Neural crest cell (in vitro differentiated cells): ENCODE results near the gene NHERF2. TPM values are rescaled to one million over a fixed set of nuclear protein-coding genes. Genes with fewer than 3 reads are reported as not detected.

Experiments
- DNase-seq: peaks from one replicate; pipeline ENCODE4 v3.0.0; 2021; ENCODE audit warnings: low read depth, mixed read lengths, low spot score
- H3K27ac Mint-ChIP-seq: one replicate; pipeline ENCODE4 v1.8.0; 2021; ENCODE audit warnings: mild to moderate bottlenecking, mixed read lengths; ENCODE audit not compliant: unreplicated experiment
- H3K27me3 Mint-ChIP-seq: 2 replicates; pipeline ENCODE4 v1.8.0; 2021; ENCODE audit warnings: low read depth, mild to moderate bottlenecking, mixed read lengths
- H3K36me3 Mint-ChIP-seq: 2 replicates; pipeline ENCODE4 v1.8.0; 2021; ENCODE audit warnings: low read depth, mild to moderate bottlenecking, mixed read lengths
- H3K4me1 Mint-ChIP-seq: 2 replicates; pipeline ENCODE4 v1.8.0; 2021; ENCODE audit warnings: mixed read lengths
- H3K4me3 Mint-ChIP-seq: one replicate; pipeline ENCODE4 v1.8.0; 2021; ENCODE audit warnings: mild to moderate bottlenecking, mixed read lengths
- H3K9me3 Mint-ChIP-seq: 2 replicates; pipeline ENCODE4 v1.8.0; 2021; ENCODE audit warnings: mixed read lengths
- CTCF ChIP-seq: fragments of 200-600 bp; sonication (generic); conservative IDR thresholded peaks from 2 replicates; pipeline ENCODE4 v1.5.0; 2021; ENCODE audit warnings: antibody characterized with exemption, mild to moderate bottlenecking
- total RNA-seq: library from RNA; stranded (reverse); gene quantifications from 2 replicates; pipeline ENCODE4 v1.2.1, GENCODE V29; 2021

Gene NHERF2
- total RNA-seq, 1 donor from 2014 or later: 8.1 TPM

DNA sequence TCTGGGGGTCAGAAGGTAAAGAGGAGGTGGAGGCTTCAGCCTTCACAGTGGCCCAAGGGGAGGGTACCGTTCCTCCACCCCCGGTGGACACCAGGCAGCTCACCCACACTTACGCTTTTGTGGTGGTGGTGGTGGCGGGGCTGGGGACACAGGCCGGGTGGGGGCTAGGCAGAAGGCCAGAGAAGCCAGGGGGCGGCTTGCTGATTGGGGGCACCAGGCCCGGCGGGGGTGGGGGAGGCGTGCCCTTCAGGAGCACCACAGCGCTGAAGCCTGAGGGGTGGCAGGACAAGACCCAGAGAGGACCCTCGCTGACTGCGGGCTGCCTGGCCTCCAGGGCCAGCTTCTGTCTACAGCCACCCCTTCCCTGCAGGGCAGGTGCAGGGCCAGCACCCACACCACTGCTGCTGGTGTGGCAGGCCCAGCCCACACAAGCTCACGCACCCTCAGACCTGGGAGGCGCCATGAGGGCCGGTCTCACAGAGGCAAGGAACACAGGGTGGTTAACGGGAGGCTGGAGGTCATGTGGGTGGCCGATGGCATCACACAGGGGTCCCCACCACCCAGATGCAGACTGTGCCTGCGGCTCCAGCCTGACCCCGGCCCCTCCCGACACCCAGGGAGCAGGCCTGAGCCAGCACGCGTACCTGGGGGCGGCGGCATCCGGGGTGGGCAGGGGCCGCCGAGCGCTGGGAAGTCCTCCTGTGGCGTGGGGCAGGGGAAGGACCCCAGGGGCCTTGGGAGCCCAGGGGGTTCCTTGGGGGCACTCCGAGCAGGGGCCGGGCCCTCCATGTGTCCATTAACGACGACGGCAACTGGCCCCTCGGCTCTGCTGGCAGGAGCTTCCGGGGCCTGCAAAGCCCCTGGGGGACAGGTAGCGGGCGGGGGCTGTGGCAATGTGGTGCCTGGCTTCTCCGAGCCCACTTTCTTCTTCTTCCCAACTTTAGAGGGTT is 27.6 kb upstream of the NHERF2 start:
- H3K4me1 Mint-ChIP-seq: no peaks in the 10 kb centered on the region
- H3K4me3 Mint-ChIP-seq: no peak overlapping the region
- TF ChIP-seq CTCF: no peak
- H3K36me3 Mint-ChIP-seq: peaks cover 7% of the 10 kb centered on the region
- H3K9me3 Mint-ChIP-seq: no peaks in the 10 kb centered on the region
- H3K27ac Mint-ChIP-seq: no peak overlapping the region
- peaks cover 10% of the 10 kb centered on the region for H3K27me3 Mint-ChIP-seq
- DNase-seq: no peak

DNA sequence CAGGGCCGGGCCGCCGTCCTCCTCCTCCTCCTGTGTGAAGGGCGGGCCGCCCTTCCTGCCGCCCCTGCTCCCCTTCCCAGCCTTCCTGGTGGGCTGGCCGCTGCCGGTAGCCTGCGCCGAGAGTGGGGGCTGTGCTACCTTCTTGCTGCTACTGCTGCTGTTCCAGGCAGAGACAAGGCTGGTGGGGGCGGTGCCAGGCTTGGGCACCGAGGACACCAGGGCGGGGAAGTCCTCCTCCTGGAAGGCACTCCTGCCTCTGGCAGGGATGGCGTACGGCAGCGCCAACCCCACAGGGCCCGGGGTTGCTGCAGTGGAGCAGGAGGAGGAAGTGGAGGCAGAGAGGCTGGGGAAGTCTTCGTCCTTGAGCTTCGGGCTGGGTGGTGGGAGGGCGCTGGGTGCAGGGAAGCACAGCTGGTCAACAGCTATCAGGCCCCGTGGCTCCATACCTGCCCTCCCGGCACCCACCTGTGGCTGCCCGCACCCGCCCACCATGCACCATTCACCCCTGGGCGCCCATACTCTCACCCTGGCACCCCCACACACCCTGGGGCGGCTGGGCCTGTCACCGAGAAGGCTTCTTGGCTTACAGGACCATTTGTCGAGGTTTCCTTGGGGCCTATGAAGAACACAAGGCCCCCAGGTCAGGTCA is 26.7 kb upstream of the NHERF2 start:
- H3K36me3 Mint-ChIP-seq: peaks cover 7% of the 10 kb centered on the region
- TF ChIP-seq CTCF: no peak
- peaks cover 9% of the 10 kb centered on the region for H3K27me3 Mint-ChIP-seq
- H3K4me1 Mint-ChIP-seq: no peaks in the 10 kb centered on the region
- H3K9me3 Mint-ChIP-seq: no peaks in the 10 kb centered on the region
- no peak overlapping the region for H3K27ac Mint-ChIP-seq
- no peak overlapping the region for H3K4me3 Mint-ChIP-seq
- no peak for DNase-seq

DNA sequence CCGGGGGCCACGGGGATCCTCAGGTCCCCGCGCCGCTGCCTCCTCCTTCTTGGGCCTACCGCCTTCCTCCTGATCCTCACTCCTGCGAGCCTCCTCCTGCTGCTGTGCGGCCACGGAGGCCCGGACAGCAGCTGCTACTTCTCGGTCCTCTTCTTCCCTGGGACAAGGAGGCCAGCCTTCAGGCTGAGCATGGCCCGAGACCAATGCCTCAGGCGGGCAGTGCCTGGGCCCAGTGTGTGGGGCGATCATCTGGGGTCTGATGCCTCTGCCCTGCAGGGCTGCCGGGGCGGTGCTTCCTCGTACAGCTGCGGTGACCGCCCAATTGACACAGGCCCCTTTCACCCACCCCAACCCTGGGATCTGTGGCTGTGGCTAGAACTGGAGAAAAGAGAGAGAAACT is 25.7 kb upstream of the NHERF2 start:
- DNase-seq: no peak
- H3K4me3 Mint-ChIP-seq: no peak overlapping the region
- H3K27ac Mint-ChIP-seq: no peak overlapping the region
- TF ChIP-seq CTCF: no peak
- no peaks in the 10 kb centered on the region for H3K9me3 Mint-ChIP-seq
- peaks cover 2% of the 10 kb centered on the region for H3K36me3 Mint-ChIP-seq
- peaks cover 2% of the 10 kb centered on the region for H3K4me1 Mint-ChIP-seq
- peaks cover 2% of the 10 kb centered on the region for H3K27me3 Mint-ChIP-seq

DNA sequence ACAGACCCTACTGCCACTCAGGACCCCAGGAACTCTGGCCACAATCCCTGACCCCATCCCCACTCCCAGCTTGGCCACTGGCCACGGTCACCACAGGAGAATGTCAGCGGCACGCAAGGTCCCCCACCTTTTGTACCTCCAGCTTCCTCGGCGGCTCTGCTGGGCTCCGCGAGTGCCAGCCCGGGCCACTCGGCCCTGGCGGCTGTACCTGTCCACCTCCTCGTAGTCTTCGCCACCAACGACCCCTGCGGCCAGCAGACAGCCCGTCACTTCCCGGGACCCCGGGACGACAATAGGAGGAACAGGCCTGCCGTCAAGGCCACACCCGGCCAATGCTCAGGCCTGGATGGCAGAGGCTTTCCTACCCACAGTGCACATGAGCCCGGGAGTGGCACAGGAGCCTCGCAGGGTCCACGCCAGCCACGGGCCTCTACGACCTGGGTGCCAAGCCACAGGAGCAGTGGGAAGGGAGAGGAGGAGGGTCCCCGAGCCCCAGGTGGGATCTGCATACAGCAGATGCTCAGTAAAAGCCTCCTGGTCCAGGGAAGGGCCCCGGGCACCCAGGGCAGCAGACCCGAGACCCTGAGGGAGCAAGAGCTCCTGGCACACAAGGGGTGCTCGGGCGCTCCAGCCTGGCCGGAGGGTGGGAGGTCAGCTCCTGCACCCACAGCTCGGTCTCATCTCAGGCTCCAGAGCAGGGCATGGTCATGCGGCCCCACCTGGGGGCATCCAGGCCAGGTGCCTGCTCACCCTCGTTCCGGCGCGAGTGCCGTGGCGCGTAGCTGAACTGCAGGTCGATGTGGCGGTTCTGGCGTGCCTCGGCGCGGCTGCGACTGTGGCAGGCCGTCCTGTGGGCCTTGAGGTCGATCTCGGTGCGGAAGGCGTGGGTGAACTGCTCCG is 25.0 kb upstream of the NHERF2 start:
- Mint-ChIP-seq H3K4me3 (no peak overlapping the region), H3K27me3 (no peaks in the 10 kb centered on the region), H3K4me1 (peaks cover 4% of the 10 kb centered on the region), H3K27ac (no peak overlapping the region), H3K9me3 (no peaks in the 10 kb centered on the region), H3K36me3 (peaks cover 2% of the 10 kb centered on the region)
- no peak for TF ChIP-seq CTCF
- DNase-seq: no peak

DNA sequence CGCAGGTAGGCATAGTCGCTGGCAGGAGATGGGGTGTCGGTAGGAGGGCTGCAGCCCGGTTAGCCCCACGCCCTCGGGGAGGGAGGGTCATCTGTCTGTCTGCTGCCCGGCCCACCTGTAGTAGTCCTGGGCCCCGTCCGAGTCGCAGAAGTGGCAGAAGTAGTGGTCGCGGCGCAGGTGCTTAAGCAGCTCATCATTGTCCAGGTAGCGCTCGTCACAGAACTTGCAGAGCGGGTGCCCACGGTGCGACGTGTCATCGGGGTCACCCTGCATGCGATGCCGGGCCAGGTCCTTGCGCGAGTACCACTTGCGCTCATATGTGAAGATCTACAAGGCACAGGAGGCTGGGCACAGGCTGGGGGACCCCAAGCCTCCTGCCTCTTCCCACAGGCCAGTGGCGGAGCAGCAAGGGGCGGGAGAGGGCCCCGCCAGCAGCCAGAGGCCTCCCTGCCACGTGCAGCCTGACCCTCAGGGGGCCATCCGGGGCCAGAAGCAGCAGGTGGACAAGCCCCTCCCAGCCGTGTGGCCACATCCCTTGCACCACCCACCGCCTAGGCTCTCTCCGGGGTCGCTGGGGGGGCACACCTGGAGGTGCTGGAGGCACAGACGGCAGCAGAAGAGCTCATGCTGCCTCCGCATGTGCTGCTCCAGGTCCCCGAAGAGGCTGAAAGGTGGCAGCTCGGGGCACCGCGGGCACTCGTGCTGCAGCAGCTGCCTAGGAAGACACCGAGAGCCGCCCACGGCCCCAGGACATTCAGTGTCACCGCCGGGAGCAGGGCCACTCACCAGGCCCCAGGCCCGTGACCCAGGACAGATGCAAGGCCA is 24.1 kb upstream of the NHERF2 start:
- H3K4me3 Mint-ChIP-seq: no peak overlapping the region
- no peaks in the 10 kb centered on the region for H3K9me3 Mint-ChIP-seq
- DNase-seq: no peak
- H3K36me3 Mint-ChIP-seq: peaks cover 2% of the 10 kb centered on the region
- H3K27me3 Mint-ChIP-seq: no peaks in the 10 kb centered on the region
- peaks cover 6% of the 10 kb centered on the region for H3K4me1 Mint-ChIP-seq
- no peak overlapping the region for H3K27ac Mint-ChIP-seq
- no peak for TF ChIP-seq CTCF
